Omental fat pad (tissue), 4 donors: Measurements from ENCODE around the gene SORL1. TPM values are rescaled to one million over a fixed set of nuclear protein-coding genes. Genes with fewer than 3 reads are reported as not detected.

ENCODE experiments used
- ATAC-seq: fragments of 150-250 bp; one replicate; pipeline ENCODE4 v1.9.1; 2016; ENCODE audit warnings: mild to moderate bottlenecking, moderate library complexity; ENCODE audit not compliant: low FRiP score
- DNase-seq: peaks from one replicate; pipeline ENCODE4 v3.0.0-alpha.2; 2019; ENCODE audit warnings: low spot score
- total RNA-seq, 4 donors: library from RNA; depleted of rRNA; stranded (reverse); fragments of >200 nt; gene quantifications; one replicate each; pipeline ENCODE4 v1.1.0, GENCODE V29; 2016
- TF ChIP-seq, protein P1 (sequence below), 3 donors: fragments of 450-650 bp; IDR thresholded peaks; one replicate each; pipeline ENCODE4 v1.5.1; 2016 to 2017; ENCODE audit warnings: antibody characterized with exemption in 3 of 3, mild to moderate bottlenecking in 3 of 3, moderate library complexity in 2 of 3

SORL1 gene
- total RNA-seq, 4 donors from 2014 or later = 5.8 to 93.0 (median 11.1) TPM

DNA sequence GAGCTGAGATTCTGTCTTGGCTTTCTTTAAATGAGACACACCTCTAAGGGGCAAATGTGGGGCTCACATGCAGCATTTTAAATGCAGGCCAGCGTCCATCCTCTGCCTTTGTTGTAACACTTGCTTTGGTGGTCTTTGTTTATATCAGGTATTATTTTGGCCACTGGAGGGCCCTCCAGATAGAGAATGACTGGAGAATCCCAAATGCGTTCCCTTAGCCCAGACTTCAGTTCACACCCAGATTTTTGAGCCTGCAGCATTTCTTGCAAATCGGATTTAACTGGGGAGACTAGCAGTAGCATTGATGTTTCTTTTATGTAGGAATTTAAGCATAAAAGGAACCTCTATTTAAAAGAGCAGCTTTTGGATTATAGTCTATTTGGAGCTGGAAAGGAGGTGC, 200.9 kb downstream of the SORL1 start:
- DNase-seq (no peak), ATAC-seq (no peak)
- TF ChIP-seq, protein P1, sequence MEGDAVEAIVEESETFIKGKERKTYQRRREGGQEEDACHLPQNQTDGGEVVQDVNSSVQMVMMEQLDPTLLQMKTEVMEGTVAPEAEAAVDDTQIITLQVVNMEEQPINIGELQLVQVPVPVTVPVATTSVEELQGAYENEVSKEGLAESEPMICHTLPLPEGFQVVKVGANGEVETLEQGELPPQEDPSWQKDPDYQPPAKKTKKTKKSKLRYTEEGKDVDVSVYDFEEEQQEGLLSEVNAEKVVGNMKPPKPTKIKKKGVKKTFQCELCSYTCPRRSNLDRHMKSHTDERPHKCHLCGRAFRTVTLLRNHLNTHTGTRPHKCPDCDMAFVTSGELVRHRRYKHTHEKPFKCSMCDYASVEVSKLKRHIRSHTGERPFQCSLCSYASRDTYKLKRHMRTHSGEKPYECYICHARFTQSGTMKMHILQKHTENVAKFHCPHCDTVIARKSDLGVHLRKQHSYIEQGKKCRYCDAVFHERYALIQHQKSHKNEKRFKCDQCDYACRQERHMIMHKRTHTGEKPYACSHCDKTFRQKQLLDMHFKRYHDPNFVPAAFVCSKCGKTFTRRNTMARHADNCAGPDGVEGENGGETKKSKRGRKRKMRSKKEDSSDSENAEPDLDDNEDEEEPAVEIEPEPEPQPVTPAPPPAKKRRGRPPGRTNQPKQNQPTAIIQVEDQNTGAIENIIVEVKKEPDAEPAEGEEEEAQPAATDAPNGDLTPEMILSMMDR (IDR thresholded peaks at IDR 0.05) = no peak

GRCh38 chr11:121654259-121654842, 202.2 kb downstream of the SORL1 start:
- TF ChIP-seq, protein P1 (IDR thresholded peaks at IDR 0.05) = no peak
- DNase-seq (no peak), ATAC-seq (no peak)

GRCh38 chr11:121654843-121655536, 202.9 kb downstream of the SORL1 start:
- no peak for ATAC-seq
- TF ChIP-seq, protein P1 (IDR thresholded peaks at IDR 0.05) = no peak
- no peak for DNase-seq

DNA sequence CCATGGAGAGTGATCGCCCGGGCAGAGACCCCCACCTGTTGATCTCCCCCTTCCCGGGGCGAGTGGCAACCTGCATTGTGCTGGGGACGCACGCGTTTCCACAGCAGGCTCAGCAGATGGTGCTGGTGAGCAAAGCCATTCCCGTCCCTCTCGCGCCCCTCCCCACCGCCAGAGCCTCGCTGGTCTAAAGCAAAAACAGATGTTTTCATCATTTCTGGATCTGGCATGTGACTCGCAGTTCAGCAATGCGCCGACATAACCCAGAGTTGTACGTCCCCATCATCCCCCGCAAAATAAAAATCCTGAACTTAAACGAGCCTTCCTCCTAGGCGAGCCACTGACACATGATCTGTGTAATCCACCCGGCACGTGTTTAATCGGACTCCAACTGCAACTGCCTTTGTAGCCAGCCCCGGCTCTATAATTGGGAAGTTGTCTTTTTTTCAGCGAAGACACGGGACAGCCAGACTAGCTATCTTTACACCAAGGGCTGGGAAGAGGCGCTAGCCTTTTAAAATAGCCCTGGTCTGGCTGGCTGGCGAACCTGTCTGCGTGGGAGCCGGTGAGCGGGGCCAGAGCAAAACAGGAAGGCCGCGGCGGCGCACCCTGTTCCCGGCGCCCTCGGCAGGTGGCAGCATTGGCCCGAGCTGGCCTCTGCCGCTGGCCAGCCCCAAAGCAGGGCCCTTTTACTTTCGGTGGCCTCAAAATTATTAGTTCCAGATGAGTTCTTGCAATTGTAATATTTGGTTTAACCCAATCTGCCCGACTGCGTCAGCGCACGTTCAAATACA, 203.6 kb downstream of the SORL1 start:
- DNase-seq (peak; percentile 54), ATAC-seq (peak; percentile 92)
- TF ChIP-seq, protein P1 (IDR thresholded peaks at IDR 0.05) = peak in 2 of 3 donors; percentile 41 to 76

GRCh38 chr11:121656328-121657090, 204.4 kb downstream of the SORL1 start:
- DNase-seq (no peak), ATAC-seq (no peak)
- TF ChIP-seq, protein P1 (IDR thresholded peaks at IDR 0.05) = no peak

- TF ChIP-seq, protein P1 (IDR thresholded peaks at IDR 0.05) = no peak
- ATAC-seq (no peak), DNase-seq (no peak)
Measured at GRCh38 chr11:121657146-121657545, 205.0 kb downstream of the SORL1 start.
